ENCODE measurements around the gene PHKG2. TPM values are rescaled to one million over a fixed set of nuclear protein-coding genes. Genes with fewer than 3 reads are reported as not detected.

PHKG2 gene
- total RNA-seq, 3 donors from 2014 or later: 32.1 to 37.6 (median 33.0) TPM

DNA sequence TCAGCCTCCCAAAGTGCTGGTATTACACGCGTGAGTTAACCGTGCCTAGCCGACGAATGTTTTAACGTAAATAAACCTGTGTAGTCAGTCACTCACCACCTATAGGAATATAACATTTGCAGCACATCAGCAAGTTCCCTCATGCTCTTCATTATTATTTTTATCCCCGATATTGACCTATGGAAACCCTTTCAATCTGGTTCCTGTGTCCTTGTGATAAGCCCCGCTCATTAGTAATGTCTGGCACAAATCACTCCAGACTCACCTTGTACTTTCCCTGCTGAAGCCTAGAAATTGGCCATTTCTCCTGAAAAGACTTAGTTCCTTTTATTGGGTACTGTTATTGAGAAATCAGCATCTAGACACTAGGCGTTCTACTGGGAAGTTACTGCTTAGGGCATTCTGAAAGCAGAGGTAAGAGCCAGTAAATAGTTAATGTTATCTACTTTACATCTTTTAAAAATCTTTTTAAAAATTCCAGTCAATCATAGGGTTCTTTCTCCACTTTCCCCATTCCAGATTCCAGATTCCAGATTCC lies 1.5 kb upstream of the PHKG2 start:
- H3K4me1 ChIP-seq (ENCODE audit: low read depth): peaks cover 27% of the 10 kb centered on the region
- intact Hi-C loops (cut with DNase I, micrococcal nuclease): no loop called here

DNA sequence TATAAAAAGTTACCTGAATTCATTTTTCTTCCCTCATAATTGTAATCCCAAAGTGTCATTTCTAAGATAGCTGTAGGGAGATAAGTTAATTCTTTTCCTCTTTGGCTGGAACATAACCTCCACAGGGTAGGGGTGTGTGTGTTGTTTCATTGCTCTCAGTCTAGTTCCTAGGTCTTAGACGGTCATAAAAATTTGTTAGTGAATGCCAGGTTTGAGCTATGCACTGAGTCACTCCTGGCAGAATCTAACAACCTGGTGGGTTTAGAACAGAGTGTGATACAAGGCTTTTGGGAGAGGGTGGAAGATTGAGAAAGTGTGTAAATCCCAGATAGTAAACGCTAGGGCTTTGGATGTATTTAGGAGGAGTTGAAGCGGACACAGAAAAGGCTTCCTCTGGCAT lies 894 bp upstream of the PHKG2 start:
- intact Hi-C loops (cut with DNase I, micrococcal nuclease): no loop called here
- no peak overlapping the region for H3K4me3 ChIP-seq
- H3K4me1 ChIP-seq (ENCODE audit: low read depth): peaks cover 25% of the 10 kb centered on the region
- H3K36me3 ChIP-seq (ENCODE audit: low read depth): peaks cover 3% of the 10 kb centered on the region
- no peaks in the 10 kb centered on the region for H3K9me3 ChIP-seq
- peak in 1 of 3 donors; percentile 40 for DNase-seq
- no peak for TF ChIP-seq CTCF (IDR thresholded peaks at IDR 0.05)
- peak; percentile 63 for ATAC-seq

More for the DNA sequence above, 1.5 kb upstream of the PHKG2 start:
- DNase-seq (no peak), ATAC-seq (no peak)
- no peak for TF ChIP-seq CTCF (IDR thresholded peaks at IDR 0.05)
- Histone ChIP-seq H3K36me3 (ENCODE audit: low read depth) (peaks cover 3% of the 10 kb centered on the region), H3K4me3 (no peak overlapping the region), H3K9me3 (no peaks in the 10 kb centered on the region)

- Histone ChIP-seq H3K36me3 (ENCODE audit: low read depth) (peaks cover 3% of the 10 kb centered on the region), H3K4me3 (peak overlapping the region; percentile 52), H3K4me1 (ENCODE audit: low read depth) (peaks cover 25% of the 10 kb centered on the region), H3K9me3 (no peaks in the 10 kb centered on the region)
- ATAC-seq (peak; percentile 42), DNase-seq (peak in 2 of 3 donors; percentile 49 to 73)
- no peak for TF ChIP-seq CTCF (IDR thresholded peaks at IDR 0.05)
- intact Hi-C loops (cut with DNase I, micrococcal nuclease): no loop called here
Measured at GRCh38 chr16:30748634-30749445, 615 bp downstream of the PHKG2 start.

GRCh38 chr16:30750201-30750600 lies 2.0 kb downstream of the PHKG2 start:
- ATAC-seq (no peak), DNase-seq (no peak)
- intact Hi-C loops (cut with DNase I, micrococcal nuclease): no loop called here
- no peak for TF ChIP-seq CTCF (IDR thresholded peaks at IDR 0.05)
- Histone ChIP-seq H3K9me3 (no peaks in the 10 kb centered on the region), H3K36me3 (ENCODE audit: low read depth) (peaks cover 3% of the 10 kb centered on the region), H3K4me3 (no peak overlapping the region), H3K4me1 (ENCODE audit: low read depth) (peaks cover 25% of the 10 kb centered on the region)

- H3K36me3 ChIP-seq (ENCODE audit: low read depth): peaks cover 3% of the 10 kb centered on the region
- intact Hi-C loops (cut with DNase I, micrococcal nuclease): no loop called here
- no peak overlapping the region for H3K4me3 ChIP-seq
- H3K4me1 ChIP-seq (ENCODE audit: low read depth): peaks cover 25% of the 10 kb centered on the region
- ATAC-seq (no peak), DNase-seq (peak in 1 of 3 donors; percentile 22)
- H3K9me3 ChIP-seq: no peaks in the 10 kb centered on the region
- no peak for TF ChIP-seq CTCF (IDR thresholded peaks at IDR 0.05)
Measured at GRCh38 chr16:30750876-30751465, 2.7 kb downstream of the PHKG2 start.
